PC-9 (cell line): ENCODE data around the gene OBP2A. TPM values are rescaled to one million over a fixed set of nuclear protein-coding genes. Genes with fewer than 3 reads are reported as not detected.

ENCODE experiments used
- BruUV-seq: library from RNA; stranded (reverse); fragments of 400-500 nt; replicated peaks from 2 replicates; lab custom pipeline; 2021; lab: Mats Ljungman, UMichigan
- CTCF ChIA-PET: fragments of 300-600 bp; sonication (Branson Sonifier 250); formaldehyde crosslinking; loops from one replicate; lab custom pipeline; 2022; ENCODE audit warnings: antibody characterized with exemption; lab: Charles Lee
- POLR2A ChIA-PET: fragments of 300-600 bp; sonication (Branson Sonifier 250); formaldehyde crosslinking; loops from one replicate; lab custom pipeline; 2022; ENCODE audit warnings: antibody characterized with exemption; ENCODE audit not compliant: unreplicated experiment; lab: Charles Lee
- DNase-seq, 2 experiments: peaks; one replicate each; pipeline versions ENCODE4 v3.0.0 to v3.0.0-alpha.2; 2015 to 2022; ENCODE audit warnings: mixed read lengths in 1 of 2
- H2AFZ ChIP-seq: fragments of 200-600 bp; sonication (generic); 2 replicates; pipeline ENCODE4 v1.8.1; 2017; ENCODE audit warnings: antibody characterized with exemption
- H3F3A ChIP-seq: fragments of 200-600 bp; sonication (generic); 2 replicates; pipeline ENCODE4 v1.8.1; 2017; ENCODE audit warnings: antibody characterized with exemption, mild to moderate bottlenecking, low read depth; ENCODE audit not compliant: insufficient read depth
- H3K27ac ChIP-seq: fragments of 200-600 bp; sonication (generic); 2 replicates; pipeline ENCODE4 v1.6.1; 2016; ENCODE audit warnings: mixed run types
- H3K27me3 ChIP-seq: fragments of 200-600 bp; sonication (generic); 2 replicates; pipeline ENCODE4 v1.6.1; 2016; ENCODE audit warnings: low read depth, mixed run types; ENCODE audit not compliant: insufficient read depth
- H3K36me3 ChIP-seq: fragments of 200-600 bp; sonication (generic); 2 replicates; pipeline ENCODE4 v1.6.1; 2016; ENCODE audit warnings: low read depth, mixed run types
- H3K4me1 ChIP-seq: fragments of 200-600 bp; sonication (generic); replicated peaks from 2 replicates; pipeline ENCODE4 v1.6.1; 2016; ENCODE audit warnings: mixed run types; ENCODE audit not compliant: insufficient read depth
- H3K4me2 ChIP-seq: fragments of 200-600 bp; sonication (generic); 2 replicates; pipeline ENCODE4 v1.6.1; 2017; ENCODE audit warnings: mixed run types
- H3K4me3 ChIP-seq: fragments of 200-600 bp; sonication (generic); 2 replicates; pipeline ENCODE4 v1.6.1; 2016; ENCODE audit warnings: mixed run types
- H3K79me2 ChIP-seq: fragments of 200-600 bp; sonication (generic); 2 replicates; pipeline ENCODE4 v1.6.1; 2017; ENCODE audit warnings: low read depth, mixed run types
- H3K9me2 ChIP-seq: fragments of 200-600 bp; sonication (generic); 2 replicates; pipeline ENCODE4 v1.8.1; 2017; ENCODE audit warnings: mild to moderate bottlenecking; ENCODE audit not compliant: insufficient read depth
- H3K9me3 ChIP-seq: fragments of 200-600 bp; sonication (generic); 2 replicates; pipeline ENCODE4 v1.8.1; 2016; ENCODE audit warnings: low read depth; ENCODE audit not compliant: insufficient read depth
- H4K20me1 ChIP-seq: fragments of 200-600 bp; sonication (generic); 2 replicates; pipeline ENCODE4 v1.8.1; 2017; ENCODE audit not compliant: insufficient read depth
- EZH2 ChIP-seq: fragments of 200-600 bp; sonication (generic); IDR thresholded peaks from 2 replicates; pipeline ENCODE4 v1.8.0; 2017; ENCODE audit warnings: antibody characterized with exemption, low read depth
- intact Hi-C: fragments of 100-400 bp; cut with micrococcal nuclease; formaldehyde crosslinking; loops from one replicate; pipeline ENCODE4 v1.10.0; 2022; ENCODE audit not compliant: unreplicated experiment
- total RNA-seq: library from RNA; stranded (reverse); gene quantifications from 2 replicates; pipeline ENCODE4 v1.2.3, GENCODE V29; 2021
- TF ChIP-seq, protein P1 (sequence below): fragments of 200-600 bp; sonication (generic); conservative IDR thresholded peaks from 2 replicates; pipeline ENCODE4 v1.6.1; 2017; ENCODE audit warnings: mixed run types, antibody characterized with exemption, mild to moderate bottlenecking, moderate library complexity

OBP2A gene
- total RNA-seq, 1 experiment from 2014 or later = not detected

DNA sequence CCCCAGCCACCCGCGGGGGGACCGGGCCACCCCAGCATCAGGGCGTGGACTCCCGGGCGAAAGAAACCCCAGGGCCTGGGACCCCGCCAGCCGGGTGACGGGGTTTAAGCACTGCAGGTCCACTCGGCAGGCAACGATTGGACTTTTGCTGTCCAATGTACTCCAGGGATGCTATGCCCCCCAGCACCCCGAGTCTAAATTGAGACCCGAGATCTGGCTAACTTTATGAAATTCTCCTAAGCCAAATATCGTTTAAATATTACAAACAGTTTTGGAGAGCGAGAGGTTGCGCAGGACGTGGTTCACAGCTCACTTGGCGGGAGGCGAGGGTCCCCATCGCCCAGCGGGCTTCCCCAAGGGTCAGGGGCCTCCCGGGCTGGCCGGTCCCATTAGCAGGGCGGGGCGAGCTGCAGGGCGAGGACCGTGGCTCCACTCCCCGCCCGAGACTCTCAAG is 45.8 kb upstream of the OBP2A start:
- CTCF ChIA-PET = interaction anchor here (0.5 to 1.4 kb wide), 3 partner anchors 20 to 603 kb away, joined by 3 to 5 read pairs (median 4); no protein-coding TSS in a partner anchor
- H3K27me3 ChIP-seq = no peaks in the 10 kb centered on the region
- no peak overlapping the region for H3K27ac ChIP-seq
- H2AFZ ChIP-seq = peak overlapping the region; percentile 88
- no peaks in the 10 kb centered on the region for H3K36me3 ChIP-seq
- peak overlapping the region; percentile 63 for H3K4me3 ChIP-seq
- DNase-seq = no peak
- no peak for TF ChIP-seq EZH2
- TF ChIP-seq, protein P1, sequence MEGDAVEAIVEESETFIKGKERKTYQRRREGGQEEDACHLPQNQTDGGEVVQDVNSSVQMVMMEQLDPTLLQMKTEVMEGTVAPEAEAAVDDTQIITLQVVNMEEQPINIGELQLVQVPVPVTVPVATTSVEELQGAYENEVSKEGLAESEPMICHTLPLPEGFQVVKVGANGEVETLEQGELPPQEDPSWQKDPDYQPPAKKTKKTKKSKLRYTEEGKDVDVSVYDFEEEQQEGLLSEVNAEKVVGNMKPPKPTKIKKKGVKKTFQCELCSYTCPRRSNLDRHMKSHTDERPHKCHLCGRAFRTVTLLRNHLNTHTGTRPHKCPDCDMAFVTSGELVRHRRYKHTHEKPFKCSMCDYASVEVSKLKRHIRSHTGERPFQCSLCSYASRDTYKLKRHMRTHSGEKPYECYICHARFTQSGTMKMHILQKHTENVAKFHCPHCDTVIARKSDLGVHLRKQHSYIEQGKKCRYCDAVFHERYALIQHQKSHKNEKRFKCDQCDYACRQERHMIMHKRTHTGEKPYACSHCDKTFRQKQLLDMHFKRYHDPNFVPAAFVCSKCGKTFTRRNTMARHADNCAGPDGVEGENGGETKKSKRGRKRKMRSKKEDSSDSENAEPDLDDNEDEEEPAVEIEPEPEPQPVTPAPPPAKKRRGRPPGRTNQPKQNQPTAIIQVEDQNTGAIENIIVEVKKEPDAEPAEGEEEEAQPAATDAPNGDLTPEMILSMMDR = no peak
- H3K4me1 ChIP-seq = peaks cover 9% of the 10 kb centered on the region; the same call in 1 of the 2 replicates
- H3F3A ChIP-seq = no peaks in the 10 kb centered on the region; the same call in 1 of the 2 replicates
- H3K4me2 ChIP-seq = peak overlapping the region; percentile 91
- H3K9me2 ChIP-seq = no peaks in the 10 kb centered on the region
- POLR2A ChIA-PET = interaction anchor here (0.6 kb wide), 1 partner anchor 1991 kb away, joined by 10 read pairs; no protein-coding TSS in a partner anchor
- H3K9me3 ChIP-seq = no peaks in the 10 kb centered on the region
- peaks cover 28% of the 10 kb centered on the region for H4K20me1 ChIP-seq
- H3K79me2 ChIP-seq = peaks cover 23% of the 10 kb centered on the region
- intact Hi-C loops = no loop called here
- no TSS peak for BruUV-seq

DNA sequence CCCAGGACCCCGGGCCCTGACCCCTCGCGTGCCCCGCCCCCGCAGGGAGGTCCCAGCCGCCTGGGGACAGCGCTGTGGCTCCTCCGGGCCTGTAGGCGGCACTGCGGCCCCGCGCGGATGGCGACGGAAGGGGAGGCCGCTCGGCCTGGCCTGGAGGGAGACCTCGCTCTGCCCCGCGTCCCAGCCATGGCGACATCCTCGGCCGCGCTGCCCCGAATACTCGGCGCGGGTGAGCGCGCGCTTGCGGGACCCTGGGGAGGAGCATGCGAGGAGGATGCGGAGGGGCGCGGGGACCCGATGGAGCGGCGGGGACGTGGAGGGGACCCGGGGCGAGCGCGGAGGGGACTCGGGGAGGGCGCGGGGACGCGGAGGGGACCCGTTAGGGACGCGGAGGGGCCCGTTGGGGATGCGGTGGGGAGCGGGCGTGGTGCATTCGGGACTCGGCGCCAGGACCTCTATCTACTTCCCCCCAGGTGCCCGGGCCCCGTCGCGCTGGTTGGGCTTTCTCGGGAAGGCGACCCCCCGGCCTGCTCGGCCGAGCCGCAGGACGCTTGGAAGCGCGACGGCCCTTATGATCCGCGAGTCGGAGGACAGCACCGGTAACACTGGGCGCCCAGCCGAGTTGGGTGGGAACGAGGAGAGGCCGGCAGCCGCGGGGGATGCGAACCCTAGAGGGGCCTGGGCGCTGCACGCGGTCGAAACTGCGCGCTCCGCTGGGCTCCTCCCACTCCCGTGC is 45.2 kb upstream of the OBP2A start, which contains the start of gene MRPS2:
MRPS2 (plus strand) TSS at position 158 of the 736 bp plus-strand sequence; CDS start at position 187, 29 bp downstream.
- BruUV-seq = no TSS peak
- H2AFZ ChIP-seq = peak within 1 kb of the TSS; percentile 90

More for the DNA sequence above, 45.2 kb upstream of the OBP2A start, which contains the start of gene MRPS2:
- ChIA-PET POLR2A (interaction anchor here (0.6 kb wide), 1 partner anchor 1991 kb away, joined by 10 read pairs; no protein-coding TSS in a partner anchor), CTCF (no interaction called here)
- peak within 1 kb of the TSS; percentile 91 for H3K4me2 ChIP-seq
- peaks cover 9% of the 10 kb centered on the region; the same call in 1 of the 2 replicates for H3K4me1 ChIP-seq
- H4K20me1 ChIP-seq = peaks cover 30% of the 10 kb centered on the region
- peak within 1 kb of the TSS; percentile 63 for H3K4me3 ChIP-seq
- H3K27me3 ChIP-seq = no peaks in the 10 kb centered on the region
- H3K9me3 ChIP-seq = no peaks in the 10 kb centered on the region
- intact Hi-C loops = no loop called here
- H3K9me2 ChIP-seq = no peaks in the 10 kb centered on the region
- H3K79me2 ChIP-seq = peaks cover 23% of the 10 kb centered on the region
- no peaks in the 10 kb centered on the region for H3K36me3 ChIP-seq
- H3F3A ChIP-seq = no peaks in the 10 kb centered on the region; the same call in 1 of the 2 replicates
- no peak for TF ChIP-seq EZH2
- TF ChIP-seq, protein P1 = peak; percentile 75
- DNase-seq = peak; percentile 76 to 95
- H3K27ac ChIP-seq = peak within 1 kb of the TSS; percentile 59
